ENCODE data around the gene EXTL2. TPM values are rescaled to one million over a fixed set of nuclear protein-coding genes. Genes with fewer than 3 reads are reported as not detected.

EXTL2 gene
- total and polyA plus RNA-seq, 9 of the 15 experiments (the other 6 are each of a cell fraction or from before 2014, with no cell fraction given): 8.5 to 40.7 (median 26.0) TPM

DNA sequence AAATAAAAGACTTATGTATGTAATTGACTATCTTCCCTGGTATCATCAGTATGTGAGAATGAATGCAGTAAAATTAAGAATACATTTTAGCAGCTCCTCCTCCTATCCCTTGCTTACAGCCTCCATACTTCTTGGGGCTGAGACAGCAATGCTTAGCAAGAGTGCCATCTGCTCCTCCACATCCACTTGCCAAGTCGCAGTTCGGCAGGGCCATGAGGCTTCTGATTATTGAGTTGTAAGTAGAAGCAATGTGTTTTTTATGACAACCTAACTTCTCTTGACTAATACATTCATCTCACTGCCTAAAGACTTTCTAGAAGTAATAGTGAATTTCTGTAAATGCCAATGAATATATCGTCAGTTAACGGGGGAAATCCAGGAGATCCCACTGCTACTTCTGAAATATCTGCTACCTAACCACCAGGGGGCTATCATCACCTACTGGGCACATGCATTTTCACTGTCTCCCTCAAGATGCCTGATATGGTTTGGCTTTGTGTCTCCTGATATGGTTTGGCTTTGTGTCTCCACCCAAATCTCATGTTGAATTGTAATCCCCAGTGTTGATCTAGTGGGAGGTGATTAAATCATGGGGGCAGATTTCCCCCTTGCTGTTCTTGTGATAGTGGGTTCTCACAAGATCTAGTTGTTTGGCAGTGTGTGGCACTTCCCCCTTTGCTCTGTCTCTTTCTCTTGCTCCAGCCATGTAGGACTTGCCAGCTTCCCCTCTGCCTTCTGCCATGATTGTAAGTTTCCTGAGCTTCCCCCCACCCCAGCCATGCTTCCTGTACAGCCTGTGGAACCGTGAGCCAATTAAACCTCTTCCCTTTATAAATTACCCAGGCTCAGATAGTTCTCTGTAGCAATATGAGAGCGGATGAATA, 59.6 kb downstream of the EXTL2 start (continued):
- TF ChIP-seq, protein P1, sequence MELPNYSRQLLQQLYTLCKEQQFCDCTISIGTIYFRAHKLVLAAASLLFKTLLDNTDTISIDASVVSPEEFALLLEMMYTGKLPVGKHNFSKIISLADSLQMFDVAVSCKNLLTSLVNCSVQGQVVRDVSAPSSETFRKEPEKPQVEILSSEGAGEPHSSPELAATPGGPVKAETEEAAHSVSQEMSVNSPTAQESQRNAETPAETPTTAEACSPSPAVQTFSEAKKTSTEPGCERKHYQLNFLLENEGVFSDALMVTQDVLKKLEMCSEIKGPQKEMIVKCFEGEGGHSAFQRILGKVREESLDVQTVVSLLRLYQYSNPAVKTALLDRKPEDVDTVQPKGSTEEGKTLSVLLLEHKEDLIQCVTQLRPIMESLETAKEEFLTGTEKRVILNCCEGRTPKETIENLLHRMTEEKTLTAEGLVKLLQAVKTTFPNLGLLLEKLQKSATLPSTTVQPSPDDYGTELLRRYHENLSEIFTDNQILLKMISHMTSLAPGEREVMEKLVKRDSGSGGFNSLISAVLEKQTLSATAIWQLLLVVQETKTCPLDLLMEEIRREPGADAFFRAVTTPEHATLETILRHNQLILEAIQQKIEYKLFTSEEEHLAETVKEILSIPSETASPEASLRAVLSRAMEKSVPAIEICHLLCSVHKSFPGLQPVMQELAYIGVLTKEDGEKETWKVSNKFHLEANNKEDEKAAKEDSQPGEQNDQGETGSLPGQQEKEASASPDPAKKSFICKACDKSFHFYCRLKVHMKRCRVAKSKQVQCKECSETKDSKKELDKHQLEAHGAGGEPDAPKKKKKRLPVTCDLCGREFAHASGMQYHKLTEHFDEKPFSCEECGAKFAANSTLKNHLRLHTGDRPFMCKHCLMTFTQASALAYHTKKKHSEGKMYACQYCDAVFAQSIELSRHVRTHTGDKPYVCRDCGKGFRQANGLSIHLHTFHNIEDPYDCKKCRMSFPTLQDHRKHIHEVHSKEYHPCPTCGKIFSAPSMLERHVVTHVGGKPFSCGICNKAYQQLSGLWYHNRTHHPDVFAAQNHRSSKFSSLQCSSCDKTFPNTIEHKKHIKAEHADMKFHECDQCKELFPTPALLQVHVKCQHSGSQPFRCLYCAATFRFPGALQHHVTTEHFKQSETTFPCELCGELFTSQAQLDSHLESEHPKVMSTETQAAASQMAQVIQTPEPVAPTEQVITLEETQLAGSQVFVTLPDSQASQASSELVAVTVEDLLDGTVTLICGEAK (IDR thresholded peaks at IDR 0.05): no peak
- TF ChIP-seq, protein P1 (CRISPR knock-in tag; IDR thresholded peaks at IDR 0.05): no peak
- TF ChIP-seq SPI1 (IDR thresholded peaks at IDR 0.05; ENCODE audit: borderline replicate concordance, low read depth, low read length) (peak; percentile 62), SMC3 (conservative IDR thresholded peaks at IDR 0.05; ENCODE audit: insufficient read depth, low read depth, low read length) (0 out of 2 replicates have a peak, but pooled peaks have one; percentile 50), RAD21 (CRISPR knock-in tag; conservative IDR thresholded peaks at IDR 0.05 in 1 of 2, IDR thresholded peaks at IDR 0.05 in 1 of 2) (peak; percentile 53 to 63)
- TF ChIP-seq, protein P2, sequence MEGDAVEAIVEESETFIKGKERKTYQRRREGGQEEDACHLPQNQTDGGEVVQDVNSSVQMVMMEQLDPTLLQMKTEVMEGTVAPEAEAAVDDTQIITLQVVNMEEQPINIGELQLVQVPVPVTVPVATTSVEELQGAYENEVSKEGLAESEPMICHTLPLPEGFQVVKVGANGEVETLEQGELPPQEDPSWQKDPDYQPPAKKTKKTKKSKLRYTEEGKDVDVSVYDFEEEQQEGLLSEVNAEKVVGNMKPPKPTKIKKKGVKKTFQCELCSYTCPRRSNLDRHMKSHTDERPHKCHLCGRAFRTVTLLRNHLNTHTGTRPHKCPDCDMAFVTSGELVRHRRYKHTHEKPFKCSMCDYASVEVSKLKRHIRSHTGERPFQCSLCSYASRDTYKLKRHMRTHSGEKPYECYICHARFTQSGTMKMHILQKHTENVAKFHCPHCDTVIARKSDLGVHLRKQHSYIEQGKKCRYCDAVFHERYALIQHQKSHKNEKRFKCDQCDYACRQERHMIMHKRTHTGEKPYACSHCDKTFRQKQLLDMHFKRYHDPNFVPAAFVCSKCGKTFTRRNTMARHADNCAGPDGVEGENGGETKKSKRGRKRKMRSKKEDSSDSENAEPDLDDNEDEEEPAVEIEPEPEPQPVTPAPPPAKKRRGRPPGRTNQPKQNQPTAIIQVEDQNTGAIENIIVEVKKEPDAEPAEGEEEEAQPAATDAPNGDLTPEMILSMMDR (IDR thresholded peaks at IDR 0.05 in 2 of 3, conservative IDR thresholded peaks at IDR 0.05 in 1 of 3; ENCODE audit: insufficient read depth in 2 of 3, low read depth in 1 of 3, low read length in 3 of 3): peak; percentile 56 to 68 (median 58); a peak in 5 of 6 replicates
